Kidney (tissue), 14 donors: ENCODE data around the gene CLEC4D. TPM values are rescaled to one million over a fixed set of nuclear protein-coding genes. Genes with fewer than 3 reads are reported as not detected.
"Not testable (repeated sequence)": the region's sequence is repeated elsewhere in the genome, so short reads cannot be mapped to it uniquely, and the experiment has no call there.

Experiments
- DNase-seq, 5 donors: peaks; one replicate each; pipeline ENCODE4 v3.0.0-alpha.2; 2013 to 2020
- FAIRE-seq: peaks from 2 replicates; lab custom pipeline; 2012; peaks lifted over from hg19 to GRCh38; lab: Jason Lieb, UNC
- H3K27ac ChIP-seq, 2 donors: one replicate each; pipeline ENCODE4 v1.7.0; 2013; ENCODE audit warnings: low read depth in 2 of 2, low read length in 2 of 2, inconsistent platforms in 1 of 2
- H3K27me3 ChIP-seq: one replicate; pipeline ENCODE4 v1.7.1; 2013; ENCODE audit warnings: low read length, inconsistent platforms; ENCODE audit not compliant: control insufficient read depth, insufficient read depth
- H3K36me3 ChIP-seq, 3 donors: one replicate each; pipeline versions ENCODE4 v1.7.0 to v1.7.1; 2013; ENCODE audit warnings: low read length in 3 of 3, control low read depth in 1 of 3, inconsistent platforms in 1 of 3; ENCODE audit not compliant: insufficient read depth in 3 of 3, control insufficient read depth in 2 of 3
- H3K4me1 ChIP-seq, 3 donors: one replicate each; pipeline versions ENCODE4 v1.7.0 to v1.7.1; 2013; ENCODE audit warnings: low read length in 3 of 3, inconsistent platforms in 1 of 3, low read depth in 1 of 3; ENCODE audit not compliant: control insufficient read depth in 2 of 3, insufficient read depth in 2 of 3
- H3K4me3 ChIP-seq, 3 donors: one replicate each; pipeline versions ENCODE4 v1.7.0 to v1.8.1; 2013; ENCODE audit warnings: low read length in 3 of 3, control low read depth in 1 of 3, inconsistent platforms in 1 of 3
- H3K9ac ChIP-seq, 3 donors: one replicate each; pipeline versions ENCODE4 v1.7.0 to v1.7.1; 2013; ENCODE audit warnings: low read length in 3 of 3, control low read depth in 1 of 3, inconsistent platforms in 1 of 3
- H3K9me3 ChIP-seq, 3 donors: one replicate each; pipeline versions ENCODE4 v1.7.0 to v1.7.1; 2013; ENCODE audit warnings: low read length in 3 of 3, control low read depth in 1 of 3, inconsistent platforms in 1 of 3; ENCODE audit not compliant: control insufficient read depth in 2 of 3, insufficient read depth in 1 of 3
- intact Hi-C: fragments of 100-400 bp; cut with DNase I; formaldehyde crosslinking; loops from one replicate; pipeline ENCODE4 v1.11.1; 2022
- polyA plus RNA-seq: library from polyadenylated mRNA; stranded (reverse); fragments of 350-450 nt; fragmentation: Illumina TruSeq; extraction: RNeasy Lipid Tissue Mini Kit (QIAGEN cat#74804); gene quantifications from one replicate; pipeline ENCODE4 v1.2.3, GENCODE V29; 2014; ENCODE audit warnings: low read depth, low replicate concordance; ENCODE audit not compliant: insufficient read depth
- total RNA-seq: library from RNA; stranded (reverse); fragmentation: NEBNext Ultra II Directional; extraction: Animal tissue kit (Norgen Biotek cat#: 25700); gene quantifications from one replicate; pipeline ENCODE4 v1.2.1, GENCODE V29; 2021
- TF ChIP-seq, protein P1 (sequence below): IDR thresholded peaks from 3 replicates; pipeline ENCODE4 v1.5.1; 2012; ENCODE audit warnings: mild to moderate bottlenecking, moderate library complexity, borderline replicate concordance; ENCODE audit not compliant: insufficient read depth; ENCODE audit errors: extremely low read depth
- donor health status: control.
- donor health status: control.
- donor health status: control.
- donor health status: control.
- donor health status: control.
- donor health status: DM: yes; HTN: yes; CAD: no.
- donor health status: Normal renal cell carcinoma (clear cell type).

Gene CLEC4D
- total and polyA plus RNA-seq, 2 donors from 2014 or later = 0.41 TPM; not detected in 1

DNA sequence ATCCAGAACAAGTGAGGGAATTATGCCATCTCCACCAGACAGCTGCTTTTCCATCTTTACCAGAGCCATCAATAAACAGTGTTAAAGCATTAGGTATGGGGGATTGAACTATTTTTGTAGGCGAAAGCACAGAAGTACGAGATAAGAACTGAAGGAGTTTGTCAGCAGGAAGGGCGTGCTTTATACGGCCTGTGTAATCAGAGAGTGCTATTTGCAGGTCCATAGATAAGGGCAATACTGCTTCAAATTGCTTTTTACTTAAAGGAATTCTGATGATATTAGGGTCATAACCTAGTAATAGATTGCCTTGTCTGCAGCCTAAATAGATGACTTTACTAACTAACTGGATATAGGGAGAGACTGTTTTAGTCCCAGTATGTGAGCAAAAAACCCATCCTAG is 47.7 kb downstream of the CLEC4D start:
- no peaks in the 10 kb centered on the region for H3K27me3 ChIP-seq
- DNase-seq (no peak), FAIRE-seq (no peak)
- no peaks in the 10 kb centered on the region for H3K4me1 ChIP-seq
- no peaks in the 10 kb centered on the region for H3K36me3 ChIP-seq
- peaks cover 0 to 2% (median 0%) of the 10 kb centered on the region in 3 donors for H3K9me3 ChIP-seq
- H3K9ac ChIP-seq = no peak overlapping the region
- no peak overlapping the region for H3K4me3 ChIP-seq
- intact Hi-C loops = no loop called here
- H3K27ac ChIP-seq = no peak overlapping the region
- TF ChIP-seq, protein P1, sequence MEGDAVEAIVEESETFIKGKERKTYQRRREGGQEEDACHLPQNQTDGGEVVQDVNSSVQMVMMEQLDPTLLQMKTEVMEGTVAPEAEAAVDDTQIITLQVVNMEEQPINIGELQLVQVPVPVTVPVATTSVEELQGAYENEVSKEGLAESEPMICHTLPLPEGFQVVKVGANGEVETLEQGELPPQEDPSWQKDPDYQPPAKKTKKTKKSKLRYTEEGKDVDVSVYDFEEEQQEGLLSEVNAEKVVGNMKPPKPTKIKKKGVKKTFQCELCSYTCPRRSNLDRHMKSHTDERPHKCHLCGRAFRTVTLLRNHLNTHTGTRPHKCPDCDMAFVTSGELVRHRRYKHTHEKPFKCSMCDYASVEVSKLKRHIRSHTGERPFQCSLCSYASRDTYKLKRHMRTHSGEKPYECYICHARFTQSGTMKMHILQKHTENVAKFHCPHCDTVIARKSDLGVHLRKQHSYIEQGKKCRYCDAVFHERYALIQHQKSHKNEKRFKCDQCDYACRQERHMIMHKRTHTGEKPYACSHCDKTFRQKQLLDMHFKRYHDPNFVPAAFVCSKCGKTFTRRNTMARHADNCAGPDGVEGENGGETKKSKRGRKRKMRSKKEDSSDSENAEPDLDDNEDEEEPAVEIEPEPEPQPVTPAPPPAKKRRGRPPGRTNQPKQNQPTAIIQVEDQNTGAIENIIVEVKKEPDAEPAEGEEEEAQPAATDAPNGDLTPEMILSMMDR = no peak

DNA sequence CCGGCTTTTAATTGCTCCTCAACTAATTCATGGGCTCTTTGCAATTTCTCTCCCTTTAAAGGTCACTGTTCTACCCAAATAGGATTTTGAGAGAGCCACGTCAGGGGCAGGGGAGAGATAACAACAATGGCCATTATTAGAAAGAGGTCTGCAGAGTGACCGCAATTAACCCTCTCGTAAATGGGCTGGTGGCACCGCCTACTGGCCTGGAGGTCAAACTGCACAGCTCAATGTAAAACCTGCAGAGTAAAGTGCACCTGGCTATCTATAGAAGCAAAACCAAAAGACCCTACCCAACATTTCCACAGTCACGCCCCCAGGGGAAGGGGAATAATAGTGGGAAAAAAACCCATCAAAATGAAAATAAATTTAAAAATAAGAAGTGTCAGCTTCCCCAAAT is 49.0 kb downstream of the CLEC4D start:
- FAIRE-seq (no peak), DNase-seq (no peak)
- Histone ChIP-seq H3K27ac (no peak overlapping the region), H3K9me3 (peaks cover 0 to 2% (median 0%) of the 10 kb centered on the region in 3 donors), H3K4me3 (no peak overlapping the region), H3K4me1 (no peaks in the 10 kb centered on the region), H3K36me3 (no peaks in the 10 kb centered on the region), H3K9ac (no peak overlapping the region), H3K27me3 (no peaks in the 10 kb centered on the region)
- TF ChIP-seq, protein P1 = no peak
- intact Hi-C loops = no loop called here

- H3K4me1 ChIP-seq = no peaks in the 10 kb centered on the region
- no peaks in the 10 kb centered on the region for H3K27me3 ChIP-seq
- TF ChIP-seq, protein P1 = no peak
- H3K9me3 ChIP-seq = peaks cover 0 to 2% (median 0%) of the 10 kb centered on the region in 3 donors
- intact Hi-C loops = no loop called here
- FAIRE-seq (no peak), DNase-seq (no peak)
- H3K36me3 ChIP-seq = no peaks in the 10 kb centered on the region
- H3K4me3 ChIP-seq = no peak overlapping the region
- H3K9ac ChIP-seq = no peak overlapping the region
- H3K27ac ChIP-seq = no peak overlapping the region
Observed at GRCh38 chr12:8563356-8563755, 50.1 kb downstream of the CLEC4D start.

GRCh38 chr12:8564656-8565055 is 51.4 kb downstream of the CLEC4D start:
- TF ChIP-seq, protein P1 = no peak
- FAIRE-seq (no peak), DNase-seq (no peak)
- no peaks in the 10 kb centered on the region for H3K27me3 ChIP-seq
- no peak overlapping the region for H3K27ac ChIP-seq
- no peaks in the 10 kb centered on the region for H3K36me3 ChIP-seq
- H3K4me1 ChIP-seq = no peaks in the 10 kb centered on the region
- intact Hi-C loops = no loop called here
- H3K9ac ChIP-seq = no peak overlapping the region
- peaks cover 0 to 2% (median 0%) of the 10 kb centered on the region in 3 donors for H3K9me3 ChIP-seq
- no peak overlapping the region for H3K4me3 ChIP-seq

- FAIRE-seq, H3K9ac ChIP-seq, H3K9me3 ChIP-seq, intact Hi-C loops, H3K27me3 ChIP-seq, H3K4me1 ChIP-seq, H3K27ac ChIP-seq, DNase-seq, H3K4me3 ChIP-seq, H3K36me3 ChIP-seq: not testable (repeated sequence)
Observed at GRCh38 chr12:8566052-8566451, 52.7 kb downstream of the CLEC4D start.
